ENCODE data around the gene SUSD5. TPM values are rescaled to one million over a fixed set of nuclear protein-coding genes. Genes with fewer than 3 reads are reported as not detected.
A peak's percentile ranks its signal among the peaks of the same experiment; 100 is the strongest.

The SUSD5 gene
- total RNA-seq, 1 experiment from 2014 or later = not detected

GRCh38 chr3:33131331-33132018 lies 87.1 kb downstream of the SUSD5 start:
- ATAC-seq (peak; percentile 83), DNase-seq (peak; percentile 85)
- H3K9ac ChIP-seq (ENCODE audit: low read length) = no peak overlapping the region
- no peak overlapping the region for H3K4me2 ChIP-seq (ENCODE audit: low read length)
- H3K79me2 ChIP-seq (ENCODE audit: low read length) = no peaks in the 10 kb centered on the region
- H3K9me3 ChIP-seq (ENCODE audit: low read length) = no peaks in the 10 kb centered on the region
- intact Hi-C loops (cut with micrococcal nuclease) = loop anchor here (1.0 to 5.0 kb wide), 6 partner anchors 121 to 656 kb away; partner anchors contain the start of gene CLASP2
- H4K20me1 ChIP-seq (ENCODE audit: low read length) = no peaks in the 10 kb centered on the region
- POLR2A ChIA-PET (ENCODE audit: unreplicated experiment) = no interaction called here
- no peaks in the 10 kb centered on the region for H3K9me2 ChIP-seq (replicated peaks; ENCODE audit: low read length)
- 0 out of 2 replicates have a peak, but pooled peaks cover 3% of the 10 kb centered on the region for H3K4me1 ChIP-seq (ENCODE audit: insufficient read depth, low read length)
- H3K36me3 ChIP-seq (ENCODE audit: low read depth, low read length) = peaks cover 61% of the 10 kb centered on the region
- no TSS peak for BruUV-seq (replicated peaks)
- H3K27ac ChIP-seq (ENCODE audit: low read length) = no peak overlapping the region
- H3K4me3 ChIP-seq (ENCODE audit: low read length) = no peak overlapping the region
- H3K27me3 ChIP-seq (ENCODE audit: low read length) = no peaks in the 10 kb centered on the region
- CTCF ChIA-PET = interaction anchor here (0.5 to 1.7 kb wide), 8 partner anchors 9 to 656 kb away, joined by 3 to 64 read pairs (median 4); no protein-coding TSS in a partner anchor
- H3F3A ChIP-seq (ENCODE audit: low read length, unreplicated experiment) = no peaks in the 10 kb centered on the region
- TF ChIP-seq CTCF (conservative IDR thresholded peaks at IDR 0.05; ENCODE audit: low read depth, low read length) (peak; percentile 94), EZH2 (IDR thresholded peaks at IDR 0.05; ENCODE audit: low read length, unreplicated experiment) (no peak)
- no peak overlapping the region for H2AFZ ChIP-seq (ENCODE audit: low read length)

- Histone ChIP-seq H3K27me3 (ENCODE audit: low read length) (no peaks in the 10 kb centered on the region), H3K36me3 (ENCODE audit: low read depth, low read length) (peaks cover 62% of the 10 kb centered on the region), H3K79me2 (ENCODE audit: low read length) (no peaks in the 10 kb centered on the region; the same call in 1 of the 2 replicates), H4K20me1 (ENCODE audit: low read length) (no peaks in the 10 kb centered on the region), H3K4me3 (ENCODE audit: low read length) (no peak overlapping the region), H2AFZ (ENCODE audit: low read length) (no peak overlapping the region), H3K27ac (ENCODE audit: low read length) (no peak overlapping the region), H3F3A (ENCODE audit: low read length, unreplicated experiment) (no peaks in the 10 kb centered on the region), H3K4me2 (ENCODE audit: low read length) (no peak overlapping the region), H3K9me2 (replicated peaks; ENCODE audit: low read length) (no peaks in the 10 kb centered on the region), H3K9me3 (ENCODE audit: low read length) (no peaks in the 10 kb centered on the region), H3K4me1 (ENCODE audit: insufficient read depth, low read length) (0 out of 2 replicates have a peak, but pooled peaks cover 3% of the 10 kb centered on the region), H3K9ac (ENCODE audit: low read length) (no peak overlapping the region)
- CTCF ChIA-PET = interaction anchor here (0.7 to 1.1 kb wide), 3 partner anchors 14 to 243 kb away, joined by 5 to 10 read pairs (median 8); no protein-coding TSS in a partner anchor
- BruUV-seq (replicated peaks) = no TSS peak
- TF ChIP-seq EZH2 (IDR thresholded peaks at IDR 0.05; ENCODE audit: low read length, unreplicated experiment) (no peak), CTCF (conservative IDR thresholded peaks at IDR 0.05; ENCODE audit: low read depth, low read length) (no peak), EZH2phosphoT487 (IDR thresholded peaks at IDR 0.05; ENCODE audit: borderline replicate concordance, low read length) (no peak)
- DNase-seq (no peak), ATAC-seq (no peak)
- intact Hi-C loops (cut with micrococcal nuclease) = loop anchor here (2.0 to 5.0 kb wide), 4 partner anchors 189 to 657 kb away; partner anchors contain the start of gene CLASP2
- POLR2A ChIA-PET (ENCODE audit: unreplicated experiment) = no interaction called here
Measured at GRCh38 chr3:33130144-33130543, 88.5 kb downstream of the SUSD5 start.

GRCh38 chr3:33128706-33129105 lies 89.9 kb downstream of the SUSD5 start:
- Histone ChIP-seq H3K79me2 (ENCODE audit: low read length) (no peaks in the 10 kb centered on the region; the same call in 1 of the 2 replicates), H2AFZ (ENCODE audit: low read length) (no peak overlapping the region), H3K9me2 (replicated peaks; ENCODE audit: low read length) (no peaks in the 10 kb centered on the region), H3K27ac (ENCODE audit: low read length) (no peak overlapping the region), H3K27me3 (ENCODE audit: low read length) (no peaks in the 10 kb centered on the region), H3K4me2 (ENCODE audit: low read length) (no peak overlapping the region), H3K4me1 (ENCODE audit: insufficient read depth, low read length) (0 out of 2 replicates have a peak, but pooled peaks cover 3% of the 10 kb centered on the region), H3K36me3 (ENCODE audit: low read depth, low read length) (peaks cover 61% of the 10 kb centered on the region), H4K20me1 (ENCODE audit: low read length) (no peaks in the 10 kb centered on the region), H3K9me3 (ENCODE audit: low read length) (no peaks in the 10 kb centered on the region), H3K4me3 (ENCODE audit: low read length) (no peak overlapping the region), H3F3A (ENCODE audit: low read length, unreplicated experiment) (no peaks in the 10 kb centered on the region), H3K9ac (ENCODE audit: low read length) (no peak overlapping the region)
- POLR2A ChIA-PET (ENCODE audit: unreplicated experiment) = interaction anchor here (0.5 kb wide), 1 partner anchor 244 kb away, joined by 3 read pairs; no protein-coding TSS in a partner anchor
- TF ChIP-seq EZH2phosphoT487 (IDR thresholded peaks at IDR 0.05; ENCODE audit: borderline replicate concordance, low read length) = no peak
- ATAC-seq = no peak
- CTCF ChIA-PET = no interaction called here
- intact Hi-C loops (cut with micrococcal nuclease) = no loop called here
- no peak for DNase-seq
- BruUV-seq (replicated peaks) = no TSS peak

Measured in PC-3 (cell line).